Limb (tissue), 2 donors: ENCODE results near the gene TBC1D14.

ENCODE experiments used
- DNase-seq, 2 donors: peaks; one replicate each; pipeline ENCODE4 v3.0.0-alpha.2; 2016; ENCODE audit errors: extremely low spot score in 2 of 2

The TBC1D14 gene

DNA sequence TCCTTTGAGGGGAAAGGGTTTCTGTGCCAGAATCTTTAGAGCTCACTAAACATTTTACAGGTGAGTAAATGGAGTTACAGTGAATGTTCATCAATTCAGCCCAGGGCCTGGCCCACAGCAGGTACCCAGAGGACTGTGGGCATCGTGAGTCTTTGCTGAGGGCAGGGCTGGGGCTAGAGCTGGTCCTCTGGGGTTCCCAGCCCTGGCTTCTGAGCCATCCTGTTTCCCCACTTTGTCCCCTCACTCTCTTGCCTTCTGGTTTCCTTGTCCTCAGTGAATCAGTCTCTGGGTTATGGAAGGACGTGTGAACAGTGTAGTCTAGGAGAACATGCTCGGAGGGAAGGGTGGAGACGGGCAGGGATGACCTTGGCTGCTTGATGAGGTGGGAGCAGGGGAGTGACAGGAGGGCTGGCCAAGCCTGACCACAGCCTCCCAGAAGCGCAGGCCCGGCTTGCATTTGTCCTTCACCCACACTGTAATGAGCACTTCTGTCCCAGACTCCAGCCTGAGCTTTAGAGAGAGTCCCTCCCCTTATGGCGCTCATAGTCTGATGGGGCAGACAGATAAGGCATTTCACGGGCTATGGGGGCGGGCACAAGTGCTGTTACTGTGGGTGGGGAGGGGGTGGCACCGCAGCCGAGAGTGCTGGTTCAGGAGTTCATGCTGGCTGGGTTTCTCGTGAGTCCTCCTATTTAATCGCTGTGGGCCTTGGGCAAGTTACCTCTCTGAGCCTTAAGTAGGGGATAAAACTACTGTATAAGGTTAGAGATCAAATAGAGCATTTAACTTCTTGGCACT, 17.3 kb downstream of the TBC1D14 start:
- DNase-seq, result no peak

DNA sequence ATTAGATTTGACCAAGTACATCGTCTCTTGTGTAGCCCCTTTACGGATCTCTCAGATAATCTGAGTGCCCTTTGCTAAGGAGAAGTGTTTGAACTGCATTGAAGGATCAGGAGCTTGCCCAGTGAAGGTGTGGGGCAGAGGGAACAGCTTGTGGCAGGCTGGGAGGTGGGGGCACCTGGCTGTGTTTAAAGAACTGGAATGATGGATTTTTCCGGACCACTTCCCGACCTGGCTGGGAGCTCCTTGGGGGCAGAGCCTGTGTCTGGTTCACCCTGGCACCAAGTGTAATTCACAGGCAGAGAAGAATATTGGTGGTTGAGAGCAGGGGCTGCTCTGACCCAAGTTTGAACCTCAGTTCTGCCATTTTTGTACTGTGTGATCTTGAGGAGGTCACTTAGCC, 18.5 kb downstream of the TBC1D14 start:
- DNase-seq, result no peak

DNA sequence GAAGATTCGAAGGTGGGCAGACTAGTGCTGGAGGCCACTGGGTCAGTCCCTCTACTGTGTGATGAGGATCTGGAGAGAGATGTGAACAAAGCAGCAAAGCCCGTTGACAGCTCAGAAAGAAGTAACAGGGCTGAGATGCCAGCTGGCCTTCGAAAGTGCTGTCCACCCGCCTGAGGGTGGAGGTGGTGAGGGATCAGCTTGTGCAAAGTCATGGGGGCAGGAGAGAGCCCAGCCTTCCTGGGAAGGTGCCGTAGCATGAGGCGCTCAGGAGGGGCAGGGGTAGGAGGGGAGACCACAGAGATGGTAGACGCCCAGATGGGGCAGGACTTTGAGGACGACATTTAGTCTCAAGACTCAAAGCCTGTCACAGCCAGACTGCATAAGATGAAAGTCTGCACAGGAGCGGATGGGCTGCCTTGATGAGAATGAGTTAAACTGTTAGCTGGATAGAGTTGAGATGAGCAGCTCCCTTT, 19.7 kb downstream of the TBC1D14 start:
- DNase-seq, result no peak

DNA sequence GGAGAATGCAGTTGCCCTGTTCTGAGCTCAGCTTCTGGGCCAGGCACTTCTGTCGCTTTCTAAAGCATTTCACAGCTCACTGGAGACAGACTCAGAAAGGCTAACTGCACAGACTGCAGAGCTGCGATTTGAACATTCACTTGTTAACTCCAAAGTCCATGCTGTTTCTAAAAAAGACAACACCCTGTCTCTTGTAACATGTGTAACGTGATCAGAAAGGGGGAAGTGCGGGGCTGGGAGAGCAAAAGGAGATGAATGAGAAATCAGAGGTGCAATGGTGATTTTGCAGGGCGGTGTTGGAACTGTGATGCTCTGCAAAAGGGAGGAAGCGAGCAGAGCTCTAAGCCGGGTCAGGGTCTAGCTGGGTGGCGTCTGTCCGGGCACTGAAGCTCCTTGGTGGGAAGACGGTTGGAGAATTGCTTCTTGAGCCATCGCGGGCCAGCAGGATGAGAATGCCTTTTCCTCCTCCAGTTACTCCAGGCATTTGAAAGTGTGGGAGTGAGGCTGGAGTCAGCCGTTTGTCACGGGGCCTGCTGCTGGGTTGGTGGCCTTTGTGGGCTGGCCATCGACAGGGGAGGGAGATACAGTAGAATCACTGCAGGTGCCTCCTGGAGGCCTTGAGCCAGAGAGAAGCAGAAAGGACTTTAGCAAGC, 20.3 kb downstream of the TBC1D14 start:
- DNase-seq, result no peak

DNA sequence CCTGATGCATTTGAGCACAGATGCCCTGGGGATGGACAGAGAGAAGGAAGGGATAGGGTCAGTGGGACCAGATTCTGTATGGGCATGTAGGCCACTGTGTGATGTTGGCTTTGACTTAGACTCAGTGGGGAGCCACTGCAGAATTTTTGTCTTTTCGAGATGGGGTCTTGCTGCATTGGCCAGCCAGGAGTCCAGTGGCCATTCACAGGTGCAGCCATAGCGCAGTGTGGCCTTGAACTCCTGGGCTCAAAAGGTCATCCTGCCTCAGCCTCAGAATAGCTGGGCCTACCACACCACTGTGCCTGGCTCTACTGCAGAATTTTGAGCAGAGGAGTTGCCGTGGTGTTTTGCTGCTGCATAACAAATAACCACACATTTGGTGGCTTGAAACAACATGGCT, 22.8 kb downstream of the TBC1D14 start:
- no peak for DNase-seq

DNA sequence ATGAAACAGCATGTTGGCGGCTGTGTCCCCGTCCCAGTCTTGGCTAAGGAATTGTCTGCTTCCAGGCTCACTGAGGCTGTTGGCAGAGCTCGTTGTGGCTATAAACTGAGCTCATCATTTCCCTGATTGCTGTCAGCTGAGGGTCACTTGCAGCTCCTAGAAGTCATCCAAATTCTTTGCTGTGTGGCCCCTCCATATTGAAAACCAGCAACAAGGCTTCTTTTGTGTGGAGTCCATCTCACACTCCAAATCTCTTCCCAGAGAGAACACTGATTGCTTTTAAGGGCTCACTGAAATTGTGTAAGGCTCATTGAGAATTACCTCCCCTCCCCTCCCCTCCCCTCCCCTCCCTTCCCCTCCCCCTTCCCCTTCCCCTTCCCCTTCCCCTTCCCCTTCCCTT, 23.3 kb downstream of the TBC1D14 start:
- no peak for DNase-seq

DNA sequence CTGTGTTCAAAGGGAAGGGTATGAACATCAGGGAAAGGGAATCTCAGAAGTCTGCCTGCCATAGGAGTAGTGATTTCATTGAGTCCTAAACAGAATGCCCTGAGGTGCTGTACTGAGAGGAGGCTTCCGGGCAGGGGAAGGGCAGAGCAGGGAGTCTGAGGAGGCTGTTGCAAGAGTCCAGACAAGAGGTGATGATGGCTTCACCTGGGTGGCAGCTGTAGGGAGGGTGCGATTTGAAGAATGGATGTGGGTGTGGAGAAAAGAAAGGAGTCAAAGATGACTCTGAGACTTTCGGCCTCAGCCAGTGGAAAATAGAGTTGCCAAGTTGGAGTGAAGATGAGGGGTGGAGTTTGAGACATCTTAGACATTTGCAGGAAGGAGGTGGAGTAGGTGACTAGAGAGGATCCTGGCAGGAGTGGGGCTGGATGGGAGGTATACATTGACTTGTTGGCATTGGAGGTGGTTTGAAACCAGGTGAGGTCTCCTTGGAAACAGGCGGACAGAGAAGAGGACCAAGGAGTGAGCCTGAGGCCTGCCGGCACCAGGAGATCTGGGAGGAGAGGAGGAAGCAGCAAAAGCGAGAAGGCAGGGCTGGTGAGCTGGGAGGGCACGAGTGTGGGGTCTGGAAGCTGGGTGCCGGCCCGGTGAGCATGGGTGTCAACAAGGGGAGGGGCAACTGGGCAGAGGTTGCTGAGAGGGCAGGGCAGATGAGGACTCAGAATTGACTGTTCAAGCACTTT, 24.2 kb downstream of the TBC1D14 start:
- no peak for DNase-seq

DNA sequence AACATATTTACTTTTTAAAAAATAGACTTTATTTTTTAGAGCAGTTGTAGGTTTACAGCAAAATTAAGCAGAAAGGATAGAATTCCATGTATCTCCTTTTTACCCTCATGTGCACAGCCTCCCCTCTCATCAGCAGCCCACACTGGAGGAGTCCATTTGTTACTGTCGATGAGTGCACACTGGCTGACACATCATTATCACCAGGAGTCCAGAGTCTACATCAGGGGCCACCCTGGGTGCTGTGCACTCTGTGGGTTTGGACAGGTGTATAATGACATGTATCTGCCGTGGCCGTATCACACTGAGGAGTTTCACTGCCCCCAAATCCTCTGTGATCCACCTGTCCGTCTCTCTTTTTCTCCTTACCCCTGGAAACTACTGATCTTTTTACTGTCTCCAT, 26.3 kb downstream of the TBC1D14 start:
- DNase-seq, result no peak

DNA sequence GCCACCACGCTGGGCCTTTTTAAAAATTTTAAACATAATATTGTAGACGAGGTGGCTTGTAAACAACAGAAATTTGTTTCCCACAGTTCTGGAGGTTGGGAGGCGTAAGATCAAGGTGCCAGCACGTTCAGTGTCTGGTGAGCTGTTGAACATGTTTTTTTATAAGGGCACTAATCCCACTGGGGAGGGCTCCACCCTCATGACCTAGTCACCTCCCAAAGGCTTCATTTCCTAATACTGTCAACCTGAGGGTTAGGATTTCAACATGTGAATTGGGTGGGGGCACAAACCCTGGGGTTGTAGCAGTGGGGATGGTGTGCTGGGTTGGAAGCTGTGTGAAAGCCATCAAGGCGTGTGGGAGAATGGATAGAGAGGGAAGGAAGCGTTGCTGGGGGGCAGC, 27.6 kb downstream of the TBC1D14 start:
- no peak for DNase-seq

DNA sequence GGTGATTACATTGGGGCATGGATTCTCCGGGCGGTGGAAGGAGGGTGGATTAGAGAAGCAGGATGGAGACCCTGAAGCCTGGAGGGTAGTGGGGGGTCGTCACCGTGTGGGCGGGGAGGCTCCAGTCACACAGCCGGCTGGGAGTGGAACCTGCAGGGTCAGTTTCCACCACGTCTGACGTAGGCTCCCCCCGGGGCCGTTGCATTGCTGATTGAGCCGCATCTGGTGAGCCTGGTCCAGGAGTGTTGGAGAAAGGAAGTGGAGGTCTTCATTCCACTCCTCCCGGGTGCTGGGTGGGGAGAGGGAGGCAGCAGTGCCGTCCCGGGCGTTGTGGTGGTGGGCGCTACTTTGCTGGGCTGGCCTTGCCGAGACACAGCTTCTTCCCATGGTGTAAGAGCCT, 28.1 kb downstream of the TBC1D14 start:
- DNase-seq, result no peak

DNA sequence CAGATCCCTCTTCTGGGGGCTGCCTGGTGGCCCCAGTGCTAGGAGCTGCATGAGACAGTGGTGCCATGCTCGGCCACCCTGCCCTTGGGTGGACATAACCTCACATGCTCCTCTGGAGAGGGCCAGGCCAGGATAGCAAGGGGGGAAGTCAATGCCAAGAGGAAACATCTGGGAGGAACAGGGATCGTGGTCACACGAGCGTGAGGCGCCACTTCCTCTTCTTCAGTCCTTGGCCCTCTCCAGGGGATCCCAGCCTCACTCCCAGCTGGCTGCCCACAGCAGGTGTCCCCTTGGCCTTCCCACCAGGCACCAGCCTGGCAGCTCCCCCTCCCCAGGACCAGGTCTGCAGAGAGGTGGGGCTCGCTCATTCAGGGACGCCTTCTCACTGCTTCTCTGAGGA, 28.6 kb downstream of the TBC1D14 start:
- DNase-seq, result no peak

DNA sequence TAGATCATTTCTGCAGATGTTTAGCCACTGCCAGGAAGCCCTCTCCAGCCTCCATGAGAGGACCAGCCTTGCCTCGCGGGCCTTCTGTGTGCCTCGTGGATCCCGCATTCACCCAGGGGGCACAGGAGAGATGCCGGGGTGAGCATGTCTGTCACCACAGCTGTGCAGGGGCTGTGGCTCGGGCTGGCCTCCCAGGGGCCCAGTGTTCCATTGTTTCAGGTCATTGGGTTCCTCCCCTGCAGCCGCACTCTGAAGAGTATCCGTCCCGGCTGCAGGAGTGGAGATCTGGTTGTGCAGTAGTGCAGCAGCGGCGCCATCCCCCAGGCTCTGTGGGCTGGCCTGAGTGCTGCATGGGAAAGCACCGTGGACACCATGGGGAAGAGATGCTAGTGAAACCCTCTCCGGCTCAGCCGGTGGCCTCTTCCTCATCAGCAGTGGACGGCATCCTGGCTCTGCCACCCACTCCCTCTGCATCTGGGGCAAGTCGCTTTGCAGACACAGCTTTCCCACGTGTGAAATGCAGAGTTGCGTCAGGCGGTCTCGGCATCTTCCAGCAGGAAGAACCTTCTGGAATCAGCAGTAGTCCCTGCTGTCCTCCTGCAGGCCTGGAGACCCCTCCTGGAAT, 29.1 kb downstream of the TBC1D14 start:
- no peak for DNase-seq

DNA sequence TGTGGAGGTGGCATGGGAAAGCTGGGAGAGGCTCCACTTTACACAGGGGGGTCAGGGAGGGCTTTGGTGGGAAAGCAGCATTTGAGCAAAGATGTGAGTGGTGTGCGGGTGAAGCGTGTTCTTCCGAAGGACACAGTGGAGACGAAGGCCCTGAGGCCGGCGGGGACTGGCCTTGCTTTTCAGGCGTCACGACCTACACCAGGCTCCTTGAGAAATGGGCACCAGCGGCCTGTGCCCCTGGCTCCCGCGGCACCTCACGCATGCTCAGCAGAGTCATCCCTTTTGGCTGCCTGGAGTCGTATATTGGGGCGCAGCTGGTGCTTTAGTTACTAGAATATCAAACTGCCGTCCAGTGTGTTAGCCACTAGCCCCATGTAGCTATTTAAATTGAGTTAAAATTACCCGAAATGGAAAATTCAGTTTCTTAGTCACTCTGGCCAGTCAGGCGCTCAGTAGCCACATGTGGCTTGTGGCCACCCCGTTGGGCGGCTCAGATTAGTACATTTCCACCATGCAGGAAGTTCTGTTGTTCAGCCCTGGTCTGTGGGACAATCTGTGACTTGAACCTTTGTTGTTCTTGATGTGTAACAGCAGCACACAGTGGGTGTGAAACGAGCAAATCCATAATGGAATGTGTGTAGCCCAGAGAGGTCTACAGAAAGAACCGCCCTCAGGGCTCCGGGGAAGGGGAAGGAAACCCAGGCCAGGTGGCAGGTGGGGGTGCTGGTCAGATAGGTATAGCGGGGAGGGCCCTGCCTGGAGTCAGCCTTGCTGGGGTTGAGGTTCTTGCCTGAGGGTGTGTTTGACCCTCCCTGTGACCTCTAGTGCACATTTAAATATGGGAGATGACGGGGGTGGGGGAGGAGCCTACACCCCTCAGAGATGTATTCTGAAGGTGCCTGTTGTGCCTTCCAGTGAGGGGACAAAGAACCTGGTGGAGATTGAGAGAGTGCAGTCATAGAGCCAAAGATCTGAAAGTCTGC, 30.4 kb downstream of the TBC1D14 start:
- no peak for DNase-seq

DNA sequence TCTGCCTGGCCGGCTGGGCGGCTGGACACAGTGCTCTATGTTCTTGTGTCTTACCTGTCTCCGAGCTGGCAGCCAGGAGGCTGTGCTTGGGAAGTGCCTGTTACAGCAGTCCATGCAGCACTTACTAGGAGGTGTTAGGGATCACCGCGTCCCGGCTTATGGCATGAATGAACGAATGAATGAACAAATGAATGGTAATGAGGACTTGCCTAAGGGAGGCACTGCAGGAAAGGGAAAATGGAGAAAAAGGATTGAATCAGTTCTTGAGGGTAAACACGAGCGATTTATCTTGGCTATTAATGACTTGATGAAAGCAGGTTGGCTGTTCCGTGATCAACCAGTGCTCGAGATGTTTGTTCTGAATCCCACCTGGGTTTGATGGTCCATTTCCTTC, 31.1 kb downstream of the TBC1D14 start:
- DNase-seq, result no peak

DNA sequence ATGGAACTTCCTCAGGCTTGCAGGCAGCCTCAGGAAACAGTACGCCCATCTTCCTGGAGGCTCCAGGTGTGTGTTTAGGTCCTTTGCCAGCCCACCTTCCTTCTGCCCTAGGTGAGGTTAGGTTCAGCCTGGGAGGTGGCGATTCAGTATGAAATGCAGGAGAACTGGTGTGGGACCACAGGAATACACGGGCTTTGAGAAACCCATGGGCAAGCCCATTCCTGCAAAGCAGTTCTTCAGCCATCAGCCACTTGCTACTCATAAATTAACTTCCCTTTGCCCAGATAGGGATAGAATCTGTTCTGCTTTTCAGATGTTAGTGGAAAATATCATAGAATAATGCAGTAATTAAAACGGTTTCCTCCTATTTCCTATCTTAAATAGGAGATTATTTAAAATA, 32.2 kb downstream of the TBC1D14 start:
- DNase-seq, result no peak

DNA sequence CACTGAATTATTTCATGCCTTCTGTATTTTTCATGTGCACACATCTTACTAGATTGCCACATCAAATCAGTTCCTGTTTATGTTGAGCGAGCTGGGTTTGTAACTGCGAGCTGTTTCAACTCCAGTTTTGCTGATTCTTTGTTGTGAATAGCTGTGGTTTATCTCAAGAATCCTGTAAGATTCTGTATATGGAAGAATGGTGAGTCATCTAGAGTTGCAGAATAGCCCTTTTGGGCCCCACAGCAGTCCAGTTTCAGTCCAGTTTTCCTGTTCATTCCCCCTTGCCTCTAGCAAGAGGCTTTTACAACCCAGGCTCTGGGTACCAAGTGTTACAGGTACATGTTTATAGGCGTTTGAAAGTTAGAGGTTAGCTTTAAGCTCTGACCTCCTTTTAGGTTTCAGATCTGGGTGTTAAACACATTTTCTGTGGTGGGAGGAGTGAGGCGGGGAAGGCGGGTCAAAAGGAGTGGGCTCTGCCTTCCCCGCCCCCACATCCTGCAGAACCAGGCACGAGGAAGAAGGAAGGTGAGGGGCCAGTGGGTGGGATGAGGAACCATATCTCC, 32.7 kb downstream of the TBC1D14 start:
- peak in 1 of 2 donors; percentile 43 for DNase-seq

DNA sequence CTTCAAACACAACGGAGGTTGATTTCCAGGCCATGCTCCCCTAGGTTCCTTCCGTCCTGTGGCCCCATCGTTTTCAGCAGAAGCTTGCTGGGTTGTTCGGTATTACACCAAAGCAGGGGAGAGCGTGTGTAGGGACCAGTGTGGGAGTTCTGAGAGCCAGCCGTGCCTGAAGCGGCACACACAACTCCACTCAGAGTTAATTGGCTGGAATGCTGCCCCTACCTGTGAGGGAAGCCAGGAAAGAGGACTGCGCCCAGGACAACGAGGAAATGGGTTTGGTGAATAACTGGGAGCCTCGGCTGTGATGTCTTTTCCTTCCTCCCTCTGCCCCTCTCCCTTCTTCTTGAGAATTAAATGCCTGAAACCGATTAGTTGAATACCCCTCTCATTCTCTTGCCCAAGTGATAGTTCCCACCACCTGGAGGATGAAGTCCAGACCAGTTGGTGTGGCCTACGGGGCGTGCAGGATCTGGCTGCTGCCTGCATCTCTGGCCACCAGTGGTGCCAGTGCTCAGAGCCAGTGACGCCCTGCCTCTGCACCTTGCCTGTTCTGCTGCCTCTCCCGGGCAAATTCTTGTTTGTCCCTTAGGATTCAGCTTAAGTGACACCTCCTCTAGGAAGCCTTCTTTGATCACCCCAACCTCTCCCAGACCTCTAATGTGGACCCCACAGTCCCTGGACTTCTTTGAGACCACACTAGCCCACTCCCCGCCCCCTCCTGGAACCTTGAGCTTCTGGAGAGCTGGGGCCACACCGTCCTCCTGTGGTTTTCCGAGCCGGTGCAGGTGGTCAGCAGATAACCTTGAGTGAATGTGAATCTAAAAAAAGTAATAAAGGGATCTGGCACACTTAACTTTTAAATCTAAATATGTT, 33.6 kb downstream of the TBC1D14 start:
- DNase-seq, result no peak

DNA sequence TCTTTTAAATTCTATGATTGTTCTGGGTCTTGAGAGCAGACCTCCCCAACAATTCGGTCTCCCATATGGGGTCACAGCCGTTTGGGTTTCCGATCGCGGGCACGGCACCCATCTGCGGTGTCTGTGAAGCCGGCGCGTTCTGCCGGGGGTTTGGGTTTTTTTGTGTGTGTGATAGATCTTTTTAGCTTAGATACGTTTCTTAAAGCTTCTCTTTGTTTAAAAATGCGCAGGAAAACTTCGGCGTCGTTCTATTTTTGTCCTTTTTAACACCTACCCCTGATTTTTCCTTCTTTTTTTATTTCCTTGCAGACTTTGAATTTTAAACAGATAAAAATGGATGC, 34.2 kb downstream of the TBC1D14 start:
- DNase-seq, result no peak

DNA sequence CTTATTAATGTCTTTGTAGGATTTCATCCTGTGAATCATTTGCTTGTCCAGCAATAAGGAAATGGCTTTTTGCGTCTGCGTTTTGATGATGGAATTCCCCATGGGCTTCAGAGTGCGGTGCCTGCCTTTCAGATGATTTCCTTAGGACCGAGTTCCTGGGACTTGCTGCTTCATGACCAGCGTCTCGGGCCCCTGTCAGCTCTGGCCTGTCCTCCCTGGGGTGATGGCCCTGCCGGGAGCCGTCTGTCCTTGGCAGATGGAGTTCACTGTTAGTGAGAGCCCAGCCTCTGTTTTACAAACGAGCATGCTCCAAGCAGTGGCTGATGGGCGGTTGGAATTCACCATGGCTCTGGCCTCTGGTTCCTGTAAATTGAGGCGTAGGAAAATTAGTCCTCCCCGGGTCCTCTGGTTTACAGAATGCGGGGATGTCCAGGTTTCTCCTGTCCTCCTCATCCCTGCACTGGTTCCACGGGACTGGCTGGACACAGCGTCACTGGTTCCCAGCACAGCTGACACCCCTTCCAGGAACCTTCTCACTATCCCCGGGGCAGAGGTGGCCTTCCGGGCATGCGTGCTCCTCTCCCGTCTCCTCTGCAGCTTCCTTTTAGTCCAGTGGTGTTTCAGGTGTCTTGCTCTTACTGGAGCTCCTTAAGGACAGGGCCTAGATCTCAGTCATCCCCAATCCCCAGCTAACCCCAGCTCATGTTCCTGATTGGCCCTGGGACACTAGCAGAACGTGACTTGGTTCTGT, 34.9 kb downstream of the TBC1D14 start:
- DNase-seq, result no peak
